HG03139 (cell line): Measurements from ENCODE around the gene MKKS.
"Not testable (repeated sequence)": the region's sequence is repeated elsewhere in the genome, so short reads cannot be mapped to it uniquely, and the experiment has no call there.

Experiments
- ATAC-seq: cut with Tn5 transposase; IDR thresholded peaks from one replicate; pipeline ENCODE4 v1.9.1; 2021; ENCODE audit not compliant: unreplicated experiment

MKKS gene

DNA sequence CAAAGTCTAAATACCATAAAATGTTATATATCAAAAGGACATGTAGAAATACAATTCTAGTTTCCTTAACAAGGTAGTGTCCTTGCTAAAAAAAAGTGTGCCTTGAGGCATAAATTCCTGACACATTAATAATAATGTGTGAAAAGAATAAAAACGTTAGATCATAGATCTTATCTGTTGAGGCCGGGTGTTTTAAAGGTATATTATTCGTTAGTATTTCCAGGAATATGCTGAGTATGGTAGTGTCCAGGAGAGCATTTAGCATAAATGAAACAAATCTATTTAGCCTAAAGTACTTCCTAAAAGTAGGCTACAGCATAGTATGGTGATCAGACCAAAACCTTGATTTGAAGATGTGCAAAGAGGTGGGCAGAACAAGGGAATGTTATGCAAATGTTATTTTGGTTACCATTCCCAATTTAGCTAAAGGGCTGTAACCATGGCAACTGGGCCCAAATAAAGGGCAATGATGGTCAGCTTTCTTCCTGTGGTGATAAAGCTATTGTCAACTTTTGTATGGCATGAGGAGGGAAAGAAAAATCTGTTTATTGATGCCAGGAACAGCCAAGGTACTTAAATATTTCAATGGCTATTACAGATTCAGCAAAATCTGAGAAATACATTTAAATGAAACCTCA is 18.9 kb downstream of the MKKS start:
- ATAC-seq: no peak

DNA sequence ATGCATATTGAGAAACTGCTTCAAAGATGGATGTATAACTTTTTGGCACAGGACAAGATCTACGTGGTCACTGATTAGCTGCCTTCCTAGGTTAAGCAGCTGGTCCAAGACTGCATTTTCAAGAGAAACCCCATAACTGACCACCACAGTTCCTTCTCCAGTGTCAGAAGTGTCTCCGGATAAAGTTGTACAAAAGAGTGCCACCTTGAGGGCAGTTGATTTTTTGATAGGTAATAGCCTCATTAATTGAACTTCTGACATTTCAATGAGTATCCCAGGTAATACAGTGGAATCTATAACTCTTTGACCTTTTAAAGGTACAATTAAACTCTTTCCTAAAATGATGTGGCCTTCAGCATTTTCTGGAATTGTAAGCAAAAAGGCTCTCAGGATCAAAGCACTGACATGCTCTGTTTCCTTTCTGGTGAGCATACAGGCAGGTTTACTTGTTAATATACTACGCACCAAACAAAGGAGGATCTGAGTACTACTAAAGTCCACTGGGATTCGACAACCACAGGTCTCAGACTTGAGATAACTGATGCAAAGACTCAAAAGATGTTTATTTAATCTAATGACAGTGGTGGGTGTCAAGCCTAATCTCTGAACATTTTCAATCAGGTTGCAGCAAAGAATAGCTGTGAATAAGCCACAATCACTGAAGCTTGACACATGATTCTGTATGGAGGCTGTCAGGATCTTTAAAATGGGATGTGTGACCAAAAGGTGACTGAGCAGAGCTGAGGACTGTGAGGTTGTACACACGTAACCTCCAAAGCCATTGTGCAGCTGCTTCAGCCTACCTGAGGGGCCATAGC is 21.2 kb downstream of the MKKS start:
- ATAC-seq: peak; percentile 65

DNA sequence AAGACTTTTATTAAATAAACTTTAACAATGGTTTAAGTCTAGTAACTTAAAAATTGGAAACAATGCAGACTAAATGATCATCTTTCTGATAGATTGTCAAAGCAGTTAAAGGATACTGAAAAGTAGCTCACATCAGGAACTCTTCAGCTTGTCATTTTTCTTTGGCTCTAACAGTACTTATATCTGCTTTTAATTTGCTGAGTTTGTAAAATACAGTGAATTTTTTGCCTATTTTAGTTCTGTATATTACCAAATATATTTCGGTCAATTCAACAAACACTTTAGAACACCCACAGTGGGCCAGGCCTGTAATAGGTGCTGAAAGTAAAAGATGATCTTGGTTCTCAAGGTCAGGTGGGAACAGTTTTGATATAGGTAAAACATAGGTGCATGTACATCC is 22.3 kb downstream of the MKKS start:
- no peak for ATAC-seq

DNA sequence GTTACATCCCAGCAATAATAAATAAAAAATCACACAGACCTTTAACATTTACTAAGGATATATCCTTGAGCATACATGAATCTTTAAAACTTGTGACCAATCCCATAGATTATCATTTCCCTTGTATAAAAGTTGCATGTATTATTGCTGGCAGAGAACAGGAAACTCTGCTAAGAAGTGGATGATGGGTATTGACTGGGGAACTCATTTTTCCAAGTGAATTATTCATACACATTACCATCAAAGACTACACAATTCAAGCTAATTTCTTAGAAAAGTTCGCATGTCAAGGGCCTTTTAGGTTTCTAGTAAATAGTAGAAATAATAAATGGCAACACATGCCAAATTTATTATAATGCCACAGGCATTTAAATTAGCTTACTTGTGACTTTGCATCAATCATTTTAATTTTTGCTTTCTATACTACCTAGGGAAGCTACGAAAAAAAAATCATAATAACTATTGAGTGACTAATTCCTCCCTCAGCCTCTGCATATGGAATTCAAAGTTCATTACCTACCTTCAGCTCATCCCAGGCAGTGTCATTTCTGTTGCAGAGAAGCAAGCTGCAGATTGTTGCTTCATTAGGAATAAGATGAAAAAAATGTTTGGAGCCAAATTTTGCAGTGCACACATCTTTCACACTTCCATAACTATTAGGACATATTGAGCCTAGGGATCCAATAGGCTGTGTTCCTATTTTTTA is 25.8 kb downstream of the MKKS start:
- no peak for ATAC-seq

- no peak for ATAC-seq
Measured at GRCh38 chr20:10404959-10405530, 29.0 kb downstream of the MKKS start.

DNA sequence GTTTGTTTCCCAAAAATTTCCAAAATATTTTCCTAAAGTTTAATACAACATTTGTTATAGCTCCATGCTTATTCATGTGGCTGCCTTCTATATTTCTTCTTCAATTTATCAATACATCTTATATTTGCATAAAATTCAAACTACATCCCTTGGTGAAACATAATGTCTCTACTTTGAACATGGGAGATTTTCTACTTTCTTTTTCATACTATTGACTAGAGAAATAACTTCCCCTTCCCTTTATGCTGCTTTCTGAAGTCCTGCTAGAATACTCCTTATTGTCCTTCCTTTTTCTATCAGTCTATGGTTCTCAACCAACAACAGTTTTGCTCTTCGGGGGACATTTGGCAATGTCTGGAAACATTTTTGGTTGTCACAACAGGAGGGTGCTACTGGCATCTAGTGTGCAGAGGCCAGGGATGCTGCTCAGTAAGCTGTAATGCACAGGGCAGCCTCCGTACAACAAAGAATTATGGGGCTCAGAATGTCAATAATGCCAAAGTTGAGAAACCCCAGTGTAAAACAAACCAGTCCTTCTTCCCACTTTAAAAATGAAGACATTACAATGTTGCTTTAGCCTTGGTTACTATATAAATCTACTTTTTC is 29.9 kb downstream of the MKKS start:
- ATAC-seq: no peak

DNA sequence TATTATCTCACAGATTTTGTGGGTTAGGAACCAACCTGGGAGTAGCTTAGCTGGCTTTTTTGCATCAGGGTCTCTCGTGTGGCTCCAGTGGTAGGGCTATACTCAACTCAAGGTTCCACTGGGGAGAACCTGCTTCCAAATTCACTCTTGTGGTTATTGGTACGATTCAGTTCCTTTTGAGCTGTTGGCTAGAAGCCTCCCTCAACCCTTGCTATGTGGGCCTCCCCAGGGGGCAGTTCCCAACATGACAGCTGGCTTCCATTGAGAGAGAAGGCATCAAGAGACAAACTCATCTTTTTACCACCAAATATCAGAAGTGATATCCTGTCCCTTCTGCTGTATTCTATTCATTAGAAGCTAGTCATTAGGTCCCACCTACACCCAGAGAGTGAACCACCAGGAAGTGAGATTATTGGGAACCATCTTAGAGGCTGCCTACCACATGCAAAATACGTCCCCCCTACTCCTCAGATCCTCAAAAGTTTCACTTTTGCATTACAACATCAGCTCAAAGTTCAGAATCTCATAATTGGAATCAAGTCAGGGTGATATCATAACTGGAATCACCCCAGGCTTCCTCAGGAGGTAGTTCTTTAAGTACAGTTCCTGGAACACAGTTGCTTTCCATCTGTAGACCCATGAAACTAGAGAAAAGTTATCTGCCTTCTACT is 30.9 kb downstream of the MKKS start:
- no peak for ATAC-seq

GRCh38 chr20:10398834-10399369 is 35.1 kb downstream of the MKKS start:
- ATAC-seq: no peak

DNA sequence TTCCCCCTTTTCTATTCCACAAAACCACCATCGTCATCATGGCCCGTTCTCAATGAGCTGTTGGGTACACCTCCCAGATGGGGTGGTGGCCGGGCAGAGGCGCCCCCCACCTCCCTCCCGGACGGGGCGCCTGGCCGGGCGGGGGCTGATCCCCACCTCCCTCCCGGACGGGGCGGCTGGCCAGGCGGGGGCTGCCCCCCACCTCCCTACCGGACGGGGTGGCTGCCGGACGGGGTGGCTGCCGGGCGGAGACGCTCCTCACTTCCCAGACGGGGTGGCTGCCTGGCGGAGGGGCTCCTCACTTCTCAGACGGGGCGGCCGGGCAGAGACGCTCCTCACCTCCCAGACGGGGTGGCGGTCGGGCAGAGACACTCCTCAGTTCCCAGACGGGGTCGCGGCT is 39.3 kb downstream of the MKKS start:
- ATAC-seq: not testable (repeated sequence)

DNA sequence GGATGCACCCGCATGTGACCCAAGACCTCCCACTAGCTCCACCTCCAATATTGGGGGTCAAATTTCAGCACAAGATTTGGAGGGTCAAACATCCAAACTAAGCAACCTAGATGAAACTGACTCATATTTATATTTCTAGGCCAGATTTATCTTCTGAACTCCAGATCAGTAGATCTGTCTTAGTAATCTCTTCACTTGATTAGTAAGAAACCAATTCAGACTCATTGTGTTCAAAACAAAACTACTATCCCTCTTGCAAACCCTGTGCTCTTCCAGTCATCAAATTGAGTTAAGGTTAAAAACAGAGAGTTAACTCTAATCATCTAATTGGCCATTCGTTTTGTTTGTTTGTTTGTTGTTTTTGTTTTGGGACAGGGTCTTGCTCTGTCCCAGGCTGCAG is 43.3 kb downstream of the MKKS start:
- ATAC-seq: no peak

DNA sequence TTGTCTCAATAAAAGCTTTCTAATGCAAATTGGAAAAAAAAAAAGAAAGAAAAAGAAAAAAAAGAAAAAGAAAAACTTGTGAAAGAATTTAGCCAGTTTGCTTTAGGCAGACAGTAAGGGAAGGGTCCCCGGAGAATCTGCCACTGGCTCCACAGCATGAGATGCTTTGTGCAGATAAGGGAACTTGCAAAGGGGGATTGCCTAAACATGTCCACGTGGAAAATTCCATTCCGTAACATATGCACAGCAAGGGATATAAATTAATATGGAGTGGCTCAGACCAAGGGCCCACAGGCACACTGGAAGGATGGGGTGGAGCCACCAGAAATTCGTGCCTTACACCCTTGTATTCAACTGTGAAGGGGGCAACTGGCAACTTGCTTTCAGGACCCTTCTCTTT is 45.4 kb downstream of the MKKS start:
- ATAC-seq: no peak

DNA sequence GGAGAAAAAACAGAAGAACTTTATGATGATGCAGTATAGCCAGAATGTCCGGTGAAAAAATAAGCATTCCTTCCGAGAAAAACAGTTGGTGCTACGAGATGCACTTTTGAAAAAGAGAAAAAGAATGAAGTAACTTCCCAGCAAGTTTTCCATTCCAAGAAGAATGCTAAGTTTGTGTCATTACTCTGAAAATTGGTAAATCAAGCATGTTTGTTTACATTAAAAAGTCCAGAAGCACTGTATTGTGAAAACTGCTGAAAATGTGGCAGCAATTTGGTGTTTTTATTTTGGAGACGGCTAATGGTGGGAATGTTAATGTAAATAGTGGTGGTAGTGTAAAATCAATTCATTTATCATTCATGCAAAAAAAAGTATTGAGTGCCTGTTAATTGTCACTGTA is 46.3 kb downstream of the MKKS start:
- ATAC-seq: no peak

DNA sequence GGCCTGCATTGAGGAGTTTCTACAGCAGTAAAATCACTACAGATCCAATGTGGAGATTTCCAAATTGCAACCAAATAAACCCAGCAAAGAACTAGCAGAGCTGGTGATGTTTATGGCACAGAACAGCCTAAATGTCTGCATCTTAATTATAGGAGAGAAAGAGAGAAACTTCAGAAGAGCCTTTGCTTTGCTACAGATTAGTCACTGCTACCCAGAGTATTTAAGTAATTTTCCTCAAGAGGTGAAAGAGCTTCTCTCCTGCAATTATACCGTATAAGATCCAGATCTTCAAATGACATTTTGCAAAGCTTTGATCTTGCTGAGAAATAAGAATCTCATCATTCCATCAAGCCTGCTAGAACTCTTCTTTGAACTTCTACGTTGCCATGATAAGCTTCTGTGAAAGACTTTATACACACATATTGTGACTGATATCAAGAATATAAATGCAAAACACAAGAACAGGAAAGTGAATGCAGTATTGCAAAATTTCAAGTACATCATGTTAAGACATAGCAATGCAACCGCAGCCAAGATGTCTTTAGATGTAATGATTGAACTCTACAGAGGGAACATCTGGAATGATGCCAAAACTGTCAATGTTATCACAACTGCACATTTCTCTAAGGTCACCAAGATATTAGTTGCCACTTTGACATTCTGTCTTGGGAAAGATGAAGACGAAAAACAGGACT is 48.0 kb downstream of the MKKS start:
- ATAC-seq: no peak

DNA sequence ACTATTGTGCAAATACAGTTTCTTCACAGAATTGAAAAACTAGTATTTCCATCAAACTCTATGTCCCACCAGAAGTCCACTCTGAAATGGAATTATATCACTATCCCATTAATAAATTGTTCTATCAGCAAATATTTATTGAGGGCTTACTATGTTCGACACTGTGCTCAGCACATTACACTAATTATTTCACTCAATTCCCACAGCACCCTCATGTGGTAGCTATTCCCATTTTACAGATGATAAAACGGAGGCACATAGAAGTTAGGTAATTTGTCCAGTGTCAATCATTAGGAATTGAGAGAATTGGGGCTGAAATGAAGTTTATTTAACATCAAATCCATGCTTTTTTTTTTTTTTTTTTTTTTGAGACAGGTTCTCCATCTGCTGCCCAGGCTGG is 52.5 kb downstream of the MKKS start:
- ATAC-seq: no peak

- ATAC-seq: no peak
Measured at GRCh38 chr20:10379761-10380160, 54.3 kb downstream of the MKKS start.

- ATAC-seq: no peak
Measured at GRCh38 chr20:10376270-10377075, 57.5 kb downstream of the MKKS start.

GRCh38 chr20:10375191-10375590 is 58.8 kb downstream of the MKKS start:
- ATAC-seq: no peak

DNA sequence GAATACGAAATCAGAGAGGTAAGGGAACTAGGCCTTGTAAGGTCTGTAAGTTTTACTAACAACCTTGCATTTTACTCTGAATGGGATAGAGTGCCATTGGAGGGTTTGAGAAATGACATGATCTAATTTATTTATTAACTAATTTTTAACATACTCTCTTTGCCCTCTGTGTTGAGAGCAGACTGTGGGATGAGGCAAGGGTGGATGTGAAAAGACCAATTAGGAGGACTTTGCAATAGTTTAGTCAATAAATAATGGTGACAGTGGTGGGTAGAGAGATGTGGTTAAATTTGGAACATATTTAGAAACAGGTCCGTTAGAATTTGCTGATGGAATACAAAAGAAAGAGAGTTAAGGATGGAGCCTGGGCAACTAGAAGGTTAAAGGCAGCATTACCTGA is 60.0 kb downstream of the MKKS start:
- no peak for ATAC-seq

- no peak for ATAC-seq
Measured at GRCh38 chr20:10371467-10371866, 62.6 kb downstream of the MKKS start.
